Stomach (tissue), 9 donors: ENCODE data around the gene ZFHX3. TPM values are rescaled to one million over a fixed set of nuclear protein-coding genes. Genes with fewer than 3 reads are reported as not detected.

Experiments used
- DNase-seq, 2 donors: peaks; one replicate each; pipeline versions ENCODE4 v3.0.0 to v3.0.0-alpha.2; 2013 to 2019
- H3K27ac ChIP-seq, 5 donors: fragments of 200-600 bp in 4 of 5; sonication (generic) in 4 of 5; one replicate each; pipeline ENCODE4 v1.5.1; 2013 to 2019; ENCODE audit warnings: mild to moderate bottlenecking in 1 of 5, moderate library complexity in 1 of 5
- H3K27me3 ChIP-seq, 3 donors: fragments of 200-600 bp; sonication (generic); one replicate each; pipeline ENCODE4 v1.5.1; 2017 to 2019; ENCODE audit warnings: mixed run types in 1 of 3
- H3K36me3 ChIP-seq, 4 donors: fragments of 200-600 bp; sonication (generic); 1 replicate in 3 of 4; 2 replicates in 1 of 4; pipeline ENCODE4 v1.5.1; 2016 to 2019
- H3K4me1 ChIP-seq, 4 donors: fragments of 200-600 bp; sonication (generic); one replicate each; pipeline ENCODE4 v1.5.1; 2016 to 2019
- H3K4me3 ChIP-seq, 4 donors: fragments of 200-600 bp; sonication (generic) in 3 of 4; one replicate each; pipeline ENCODE4 v1.5.1; 2016 to 2019; ENCODE audit warnings: mild to moderate bottlenecking in 1 of 4
- H3K9me3 ChIP-seq, 4 donors: fragments of 200-600 bp; sonication (generic); one replicate each; pipeline ENCODE4 v1.5.1; 2016 to 2019
- CTCF ChIP-seq, 7 experiments: fragments of 450-650 bp in 4 of 7; fragments of 200-600 bp in 3 of 7; sonication (generic) in 3 of 7; IDR thresholded peaks; one replicate each; pipeline ENCODE4 v1.5.1; 2016 to 2019; ENCODE audit warnings: antibody characterized with exemption in 7 of 7, control low read depth in 2 of 7, mild to moderate bottlenecking in 1 of 7
- EP300 ChIP-seq: sonication (generic); formaldehyde crosslinking; IDR thresholded peaks from one replicate; pipeline ENCODE4 v1.6.1; 2017; ENCODE audit warnings: antibody characterized with exemption
- POLR2A ChIP-seq, 4 donors: fragments of 450-650 bp; IDR thresholded peaks; one replicate each; pipeline ENCODE4 v1.6.1; 2016; ENCODE audit warnings: antibody characterized with exemption in 4 of 4, control low read depth in 2 of 4, mild to moderate bottlenecking in 1 of 4, moderate library complexity in 1 of 4
- POLR2AphosphoS5 ChIP-seq, 3 donors: sonication (generic); formaldehyde crosslinking; IDR thresholded peaks; one replicate each; pipeline ENCODE4 v1.6.1; 2016; ENCODE audit warnings: antibody characterized with exemption in 3 of 3
- WGBS, 5 donors: extraction: QIAGEN DNeasy Blood & Tissue Kit in 3 of 5; methylation state at CpG; one replicate each; pipeline versions ENCODE4 v1.1.5 to v1.1.7; 2013 to 2018; 5-methylcytosine and 5-hydroxymethylcytosine counted together
- intact Hi-C: fragments of 100-400 bp; cut with DNase I; formaldehyde crosslinking; loops from one replicate; pipeline ENCODE4 v1.15.1; 2023; ENCODE audit warnings: low total_unique reads
- polyA plus RNA-seq, 3 donors: library from polyadenylated mRNA; stranded (reverse); fragments of 200-250 nt; gene quantifications; one replicate each; pipeline ENCODE4 v1.2.3, GENCODE V29; 2013
- total RNA-seq, 5 donors: library from RNA; depleted of rRNA; stranded (reverse); fragments of >200 nt; gene quantifications; one replicate each; pipeline versions ENCODE4 v1.1.0 to v1.2.3, GENCODE V29; 2014 to 2016
- donor health status: healthy with polysubstance abuse.
- donor health status: Bipolar disorder and iron deficiency.
- donor health status: healthy.

ZFHX3 gene
- total and polyA plus RNA-seq, 8 donors = 1.1 to 27.5 (median 11.8) TPM

DNA sequence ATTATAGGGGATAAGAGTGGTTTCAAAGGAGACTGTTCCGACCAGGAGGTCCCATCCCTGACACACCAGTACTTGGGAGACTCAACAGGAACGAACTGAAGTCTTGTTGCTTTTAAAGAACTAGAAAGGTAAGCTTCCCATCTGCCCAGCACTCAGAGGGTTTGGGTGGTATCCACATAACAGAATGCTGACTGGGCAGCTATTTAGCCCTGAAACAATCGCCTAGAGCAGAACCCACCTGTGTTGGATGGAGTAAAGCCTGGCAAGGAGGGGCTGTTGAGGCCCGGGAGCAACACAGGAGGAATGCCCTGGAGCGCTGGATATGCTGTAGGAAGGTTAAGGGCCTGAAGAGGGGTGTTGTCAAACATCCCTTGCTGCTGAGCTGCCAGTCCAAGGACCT lies 254.9 kb downstream of the ZFHX3 start:
- peaks cover 15 to 88% (median 74%) of the 10 kb centered on the region in 4 donors for H3K36me3 ChIP-seq
- TF ChIP-seq POLR2AphosphoS5 (IDR thresholded peaks at IDR 0.05) (no peak), CTCF (IDR thresholded peaks at IDR 0.05) (no peak)
- H3K9me3 ChIP-seq = no peaks in the 10 kb centered on the region
- no peak overlapping the region for H3K27ac ChIP-seq
- peaks cover 0 to 15% (median 4%) of the 10 kb centered on the region in 4 donors for H3K4me1 ChIP-seq
- WGBS, 5 donors = 93 to 99% (median 95%) methylated on average over 5 of the region's 5 CpGs
- no peaks in the 10 kb centered on the region for H3K27me3 ChIP-seq
- H3K4me3 ChIP-seq = no peak overlapping the region
- no peak for DNase-seq
- intact Hi-C loops = no loop called here

- Histone ChIP-seq H3K36me3 (peaks cover 10 to 76% (median 62%) of the 10 kb centered on the region in 4 donors), H3K27ac (no peak overlapping the region), H3K4me3 (no peak overlapping the region), H3K9me3 (no peaks in the 10 kb centered on the region), H3K27me3 (no peaks in the 10 kb centered on the region), H3K4me1 (peaks cover 0 to 23% (median 12%) of the 10 kb centered on the region in 4 donors)
- no peak for TF ChIP-seq POLR2AphosphoS5 (IDR thresholded peaks at IDR 0.05)
- TF ChIP-seq POLR2A (IDR thresholded peaks at IDR 0.05) = no peak
- no peak for TF ChIP-seq CTCF (IDR thresholded peaks at IDR 0.05)
- no peak for TF ChIP-seq EP300
- intact Hi-C loops = no loop called here
- no peak for DNase-seq
Observed at GRCh38 chr16:72791786-72792185, 256.1 kb downstream of the ZFHX3 start.

DNA sequence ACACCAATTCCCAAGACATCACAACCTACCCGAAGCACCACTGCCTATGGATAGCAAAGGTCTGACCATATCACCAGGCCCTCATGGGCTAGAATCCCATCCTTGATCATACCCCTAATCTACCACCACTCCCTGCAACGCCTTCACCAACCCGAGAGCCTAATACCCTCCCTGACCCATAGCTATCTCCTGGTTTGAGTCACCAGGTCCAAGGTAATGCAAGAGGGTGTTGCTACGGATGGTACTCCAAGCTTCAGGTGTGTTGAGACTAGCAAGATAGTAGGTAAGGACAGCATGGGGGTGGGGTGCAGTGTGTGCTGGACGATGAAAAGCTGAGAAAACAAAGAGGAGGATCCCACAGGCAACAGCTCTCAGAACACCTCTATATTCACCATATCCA lies 258.0 kb downstream of the ZFHX3 start:
- H3K4me1 ChIP-seq = peaks cover 0 to 23% (median 16%) of the 10 kb centered on the region in 4 donors
- peaks cover 0 to 57% (median 43%) of the 10 kb centered on the region in 4 donors for H3K36me3 ChIP-seq
- intact Hi-C loops = no loop called here
- H3K27ac ChIP-seq = no peak overlapping the region
- no peaks in the 10 kb centered on the region for H3K27me3 ChIP-seq
- DNase-seq = no peak
- WGBS, 5 donors = 93 to 97% (median 96%) methylated on average over 5 of the region's 5 CpGs
- TF ChIP-seq POLR2AphosphoS5 (IDR thresholded peaks at IDR 0.05) (no peak), CTCF (IDR thresholded peaks at IDR 0.05) (no peak), EP300 (no peak), POLR2A (IDR thresholded peaks at IDR 0.05) (no peak)
- H3K9me3 ChIP-seq = no peaks in the 10 kb centered on the region
- no peak overlapping the region for H3K4me3 ChIP-seq

DNA sequence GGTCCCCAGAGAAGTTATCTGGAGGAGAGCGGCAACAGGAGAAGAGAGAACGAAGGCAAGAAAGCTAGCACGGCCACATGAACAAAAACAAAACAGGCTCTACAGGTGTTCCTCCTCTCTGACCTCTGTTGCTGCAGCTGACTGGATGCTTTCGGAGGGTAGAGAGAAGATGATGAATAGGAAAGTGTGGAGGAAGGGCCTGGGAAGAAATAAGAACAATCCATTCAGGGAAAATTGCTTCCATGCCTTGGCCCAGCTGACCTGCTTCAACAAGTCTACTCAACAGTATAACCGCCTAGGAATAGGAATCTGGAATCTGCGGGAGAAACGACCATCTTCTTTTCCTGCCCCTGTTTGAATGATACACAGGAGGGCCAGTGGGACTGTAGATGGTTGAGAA lies 258.5 kb downstream of the ZFHX3 start:
- Histone ChIP-seq H3K27me3 (no peaks in the 10 kb centered on the region), H3K36me3 (peaks cover 0 to 53% (median 39%) of the 10 kb centered on the region in 4 donors), H3K4me3 (no peak overlapping the region), H3K27ac (no peak overlapping the region), H3K4me1 (peaks cover 0 to 23% (median 16%) of the 10 kb centered on the region in 4 donors), H3K9me3 (no peaks in the 10 kb centered on the region)
- TF ChIP-seq POLR2A (IDR thresholded peaks at IDR 0.05) (no peak), EP300 (no peak), CTCF (IDR thresholded peaks at IDR 0.05) (no peak), POLR2AphosphoS5 (IDR thresholded peaks at IDR 0.05) (no peak)
- DNase-seq = no peak
- WGBS, 5 donors = 95 to 98% (median 96%) methylated on average over 7 of the region's 7 CpGs
- intact Hi-C loops = no loop called here
